Raji (cell line): ENCODE data around the gene KIAA0232.

Experiments used
- POLR2A ChIP-seq: IDR thresholded peaks from 2 replicates; pipeline ENCODE4 v1.6.1; 2011; ENCODE audit warnings: low read depth, low read length, control low read depth; ENCODE audit not compliant: insufficient read depth

KIAA0232 gene

DNA sequence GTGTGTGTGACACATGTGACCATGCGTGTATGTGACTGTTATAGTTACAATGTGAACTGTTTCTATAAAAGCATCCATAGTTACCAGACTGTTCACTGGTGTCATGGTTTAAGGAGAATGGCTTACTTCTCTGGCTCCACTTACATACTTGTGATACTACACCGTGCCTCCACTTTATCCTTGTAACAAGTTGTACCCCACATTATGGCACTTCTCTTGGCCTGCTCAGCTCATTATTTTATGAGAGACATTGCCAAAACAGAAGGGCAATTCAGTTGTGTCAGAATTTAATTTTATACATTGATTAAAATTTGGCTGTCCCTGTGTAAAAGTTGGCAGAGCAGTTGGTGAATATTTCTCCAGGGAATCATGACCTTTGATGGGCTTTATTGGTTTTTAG lies 64.7 kb downstream of the KIAA0232 start:
- no peak for TF ChIP-seq POLR2A

DNA sequence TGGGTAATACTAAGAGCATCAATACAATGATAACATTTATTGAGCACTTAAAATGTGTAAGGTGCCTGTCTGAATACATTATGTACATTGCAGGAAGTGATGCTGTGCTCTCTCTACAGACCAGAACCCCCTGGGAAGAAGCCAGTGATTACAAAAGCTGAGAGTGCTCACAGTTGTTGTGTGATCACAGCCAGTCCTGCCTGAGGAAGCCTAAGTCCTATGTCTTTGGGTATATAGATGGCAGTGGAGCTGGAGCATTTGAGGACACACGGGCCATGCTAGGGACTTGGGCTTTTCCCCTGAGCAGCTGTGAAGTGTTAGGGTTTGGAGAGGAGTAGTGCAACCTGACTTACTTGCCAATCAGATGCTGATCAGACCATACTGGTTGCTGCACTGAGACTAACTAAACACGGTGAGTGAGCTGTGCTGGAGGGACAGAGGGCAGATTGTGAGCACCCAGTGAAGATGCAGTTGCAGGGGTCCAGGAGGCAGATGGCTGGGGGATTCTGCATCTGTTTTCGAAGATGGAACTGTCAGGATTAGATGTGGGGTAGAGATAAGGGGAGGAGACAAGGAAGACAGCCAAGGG lies 66.3 kb downstream of the KIAA0232 start:
- TF ChIP-seq POLR2A = no peak

DNA sequence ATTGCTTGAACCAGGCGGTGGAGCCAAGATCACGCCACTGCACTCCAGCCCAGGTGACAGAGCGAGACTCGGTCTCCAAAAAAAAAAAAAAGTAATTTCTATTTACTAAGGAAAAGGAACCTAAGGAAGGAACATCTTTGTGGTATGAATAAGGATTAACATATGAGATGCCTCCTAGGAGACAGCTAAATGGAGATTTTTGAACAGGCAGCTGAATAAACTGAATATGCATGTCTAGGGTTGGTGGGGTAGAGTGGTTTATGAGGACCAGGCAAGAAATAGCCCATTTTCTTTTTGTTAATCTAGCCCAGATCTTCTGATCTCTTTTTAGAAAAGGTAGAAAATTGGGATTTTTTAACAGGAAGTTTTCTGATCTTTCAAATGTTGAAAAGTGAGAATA lies 67.2 kb downstream of the KIAA0232 start:
- TF ChIP-seq POLR2A = no peak

DNA sequence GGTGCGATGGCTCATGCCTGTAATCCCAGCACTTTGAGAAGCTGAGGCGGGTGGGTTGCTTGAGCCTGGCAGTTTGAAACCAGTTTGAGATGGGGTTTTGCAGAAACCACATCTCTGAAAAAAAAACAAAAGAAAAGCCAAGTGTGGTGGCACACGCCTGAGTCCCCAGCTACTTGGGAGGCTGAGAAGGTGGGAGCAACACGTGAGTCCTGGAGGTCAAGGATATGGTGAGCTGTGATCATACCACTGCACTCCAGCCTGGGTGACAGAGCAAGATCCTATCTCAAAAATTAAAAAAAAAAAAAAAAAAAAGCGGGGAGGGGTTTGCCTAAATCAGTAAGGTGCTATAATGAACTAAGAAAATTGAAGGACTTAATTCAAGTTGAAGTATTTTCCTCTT lies 68.9 kb downstream of the KIAA0232 start:
- TF ChIP-seq POLR2A = no peak

DNA sequence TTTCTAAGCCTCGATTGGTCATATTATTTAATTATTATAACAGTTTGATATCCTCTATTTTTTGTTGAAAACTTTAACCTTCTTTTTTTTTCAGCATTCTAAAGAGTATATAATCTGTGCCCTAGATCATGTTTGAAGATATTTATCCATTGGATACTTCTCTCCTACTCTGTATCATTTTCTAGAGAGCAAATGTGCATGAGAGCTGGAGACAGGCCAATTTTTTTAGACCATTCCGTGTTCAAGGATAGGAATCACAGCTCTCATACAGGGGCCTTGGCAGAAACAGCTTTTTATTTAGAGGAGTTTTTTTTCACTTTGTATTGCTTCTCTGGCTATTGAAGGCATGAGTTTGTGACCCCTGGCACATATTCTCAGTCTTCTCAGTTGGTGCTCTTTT lies 69.4 kb downstream of the KIAA0232 start:
- TF ChIP-seq POLR2A = no peak

DNA sequence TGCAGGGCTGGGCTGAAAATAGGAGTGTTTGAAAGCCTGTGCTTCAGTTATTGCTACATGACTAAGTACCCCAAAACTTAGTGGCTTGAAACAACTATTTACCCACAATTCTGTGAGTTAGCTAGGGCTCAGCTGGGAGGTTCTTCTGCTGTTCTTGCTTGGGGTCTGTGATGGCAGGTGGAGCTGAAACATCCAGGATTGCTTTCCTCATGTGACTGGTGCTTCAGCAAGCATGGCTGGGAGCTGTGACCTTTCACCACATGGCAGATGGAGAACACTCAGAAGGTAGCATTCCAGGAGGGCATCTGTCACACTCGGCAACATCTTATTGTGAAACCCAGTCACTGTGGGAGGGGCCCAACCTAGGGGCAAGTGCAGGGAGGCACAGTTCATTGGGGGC lies 70.1 kb downstream of the KIAA0232 start:
- no peak for TF ChIP-seq POLR2A

DNA sequence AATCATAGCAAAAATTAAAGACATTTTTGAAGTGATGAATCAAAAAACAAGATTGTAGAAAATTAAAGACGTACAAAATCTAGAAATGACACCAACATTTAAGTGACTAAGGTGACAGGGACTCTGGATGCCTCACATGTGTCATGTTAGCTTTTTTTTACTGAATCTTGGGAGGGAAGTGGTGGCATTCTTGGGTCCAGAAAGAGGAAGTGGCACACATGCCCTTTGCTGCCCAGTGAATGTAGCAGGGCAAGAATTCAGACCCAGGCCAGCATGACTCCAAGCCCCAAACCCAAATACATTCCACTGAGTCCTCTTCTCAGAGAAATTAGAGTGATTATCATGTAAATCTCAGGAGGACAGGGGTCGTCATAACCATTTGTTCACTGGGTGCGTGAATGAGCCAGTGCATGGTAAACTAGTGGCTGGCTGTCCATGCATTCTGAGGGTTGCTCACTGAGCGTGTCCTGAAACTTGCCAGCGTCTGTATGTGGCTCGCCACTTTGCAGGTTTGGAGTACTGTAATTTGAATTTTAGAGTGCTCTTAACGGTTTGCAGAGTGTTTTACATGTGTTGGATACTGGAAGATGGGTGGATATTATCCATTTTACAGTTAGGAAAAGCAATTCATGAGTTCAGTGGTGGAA lies 71.7 kb downstream of the KIAA0232 start:
- no peak for TF ChIP-seq POLR2A

DNA sequence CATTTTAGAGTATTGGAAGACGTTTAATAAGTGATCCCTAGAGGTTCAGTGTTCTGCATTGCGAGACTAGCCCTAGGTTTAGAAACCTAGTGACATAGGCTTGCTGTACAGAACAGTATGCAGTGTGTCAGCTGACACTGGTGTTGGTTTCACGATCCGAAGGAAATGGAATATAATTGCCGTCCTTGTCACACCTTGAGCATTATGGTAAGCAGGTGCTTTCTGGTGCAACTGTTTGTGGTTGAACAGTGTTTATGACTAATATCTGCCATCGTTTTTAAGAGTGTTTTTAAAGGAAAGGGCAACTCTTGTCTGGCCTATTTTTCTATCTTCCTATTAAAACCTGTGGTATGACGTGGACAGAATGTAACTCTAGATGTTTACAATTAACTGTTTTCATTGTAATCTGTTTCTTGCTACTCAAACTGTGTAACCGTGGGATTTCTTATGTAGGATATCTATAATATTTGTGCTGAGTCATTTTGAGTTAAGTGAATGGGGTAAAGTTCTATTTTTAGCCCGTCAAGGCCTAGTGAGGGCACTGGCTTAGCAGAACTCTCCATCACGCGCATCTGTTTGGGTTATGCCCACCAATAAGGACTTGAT lies 73.3 kb downstream of the KIAA0232 start:
- TF ChIP-seq POLR2A = no peak

DNA sequence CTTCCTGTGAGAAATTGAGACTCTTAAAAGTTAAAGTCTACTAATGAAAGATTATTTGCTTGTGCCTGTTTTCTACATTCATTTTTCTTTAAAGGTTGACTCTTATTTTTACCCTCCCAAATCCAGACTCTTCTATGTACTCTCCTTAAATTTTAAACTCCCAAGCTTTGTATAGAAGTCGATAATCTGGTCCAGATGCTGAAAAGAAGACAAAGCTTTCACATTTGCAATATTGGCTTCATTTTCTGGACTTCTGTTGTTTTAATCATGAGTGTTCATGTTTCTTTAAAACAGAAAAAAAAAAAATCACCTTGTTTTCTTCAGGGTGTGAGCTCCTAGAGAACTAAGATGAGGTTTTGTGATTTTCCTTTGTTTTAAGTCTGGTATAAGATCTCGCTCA lies 73.9 kb downstream of the KIAA0232 start:
- no peak for TF ChIP-seq POLR2A

DNA sequence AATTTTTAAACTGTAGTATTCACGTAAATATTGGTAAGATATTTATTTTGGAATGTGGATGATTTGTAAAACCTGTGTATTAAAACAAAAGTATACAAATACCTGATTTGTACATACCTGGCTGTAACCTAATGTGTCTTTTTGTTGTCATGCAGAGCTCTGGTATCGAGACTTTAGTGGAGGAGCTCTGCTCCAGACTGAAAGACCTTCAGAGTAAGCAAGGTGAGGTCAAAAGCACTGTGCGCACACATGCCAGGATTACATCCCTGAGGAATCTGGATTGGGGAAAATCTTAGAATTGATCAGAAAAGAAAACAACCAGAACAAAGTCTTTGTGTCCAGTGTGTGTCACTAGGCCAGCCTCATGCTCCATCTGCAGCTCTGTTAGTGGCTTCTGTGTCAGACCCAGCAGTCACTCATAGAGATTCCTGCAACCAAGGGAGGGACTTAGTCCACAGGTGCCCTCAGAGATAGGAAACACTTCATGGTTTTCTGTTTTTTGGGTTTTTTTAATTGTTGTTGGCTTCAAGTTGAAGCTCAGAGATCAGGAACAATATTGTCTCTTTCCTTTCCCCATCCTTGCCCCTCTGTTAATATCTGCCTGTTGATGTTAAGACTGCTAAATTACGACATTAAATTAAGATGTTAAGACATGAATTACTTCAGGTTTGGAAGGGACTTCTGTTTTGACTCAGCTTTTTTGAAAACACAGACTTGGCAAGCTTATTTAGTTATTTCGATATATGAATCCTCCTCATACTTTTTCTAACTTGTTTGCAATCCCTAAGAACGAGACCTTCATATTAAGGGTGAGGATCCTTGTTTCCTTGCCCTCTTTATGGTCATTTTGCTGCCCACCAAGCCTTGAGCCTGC lies 74.7 kb downstream of the KIAA0232 start:
- no peak for TF ChIP-seq POLR2A

DNA sequence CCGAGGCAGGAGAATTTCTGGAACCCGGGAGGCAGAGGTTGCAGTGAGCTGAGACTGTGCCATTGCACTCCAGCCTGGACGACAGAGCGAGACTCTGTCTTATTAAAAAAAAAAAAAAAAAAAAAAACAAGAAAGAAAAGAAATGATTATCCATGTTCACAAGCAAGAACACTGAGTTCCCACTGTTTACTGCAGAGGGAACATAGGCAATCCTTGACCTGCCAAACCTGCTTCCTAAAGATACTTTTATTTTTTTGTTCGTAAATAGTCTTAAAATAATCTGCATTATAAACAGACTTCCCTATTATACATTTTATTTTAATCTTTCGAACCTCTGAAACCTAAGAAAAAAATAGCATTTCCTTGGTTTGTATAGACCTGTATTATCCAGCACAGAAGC lies 76.5 kb downstream of the KIAA0232 start:
- TF ChIP-seq POLR2A = no peak

DNA sequence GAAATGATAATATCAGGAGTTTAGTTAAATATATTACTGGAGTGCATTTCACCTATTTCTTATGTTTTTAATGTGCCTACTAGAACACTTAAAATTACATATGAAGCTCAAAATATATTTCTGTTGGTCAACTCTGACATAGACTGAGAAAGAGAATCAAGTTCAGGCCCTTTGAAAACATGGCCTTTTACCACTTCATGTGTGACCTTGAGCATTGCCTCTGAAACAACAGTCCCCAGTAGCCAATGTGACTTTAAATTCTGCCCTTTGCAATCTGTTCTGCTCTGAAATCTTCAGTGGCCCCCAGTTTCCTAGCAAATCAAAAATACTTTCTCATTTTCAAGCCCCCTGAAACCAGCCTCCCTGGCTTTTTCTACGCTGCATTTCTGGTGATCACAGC lies 77.0 kb downstream of the KIAA0232 start:
- no peak for TF ChIP-seq POLR2A

DNA sequence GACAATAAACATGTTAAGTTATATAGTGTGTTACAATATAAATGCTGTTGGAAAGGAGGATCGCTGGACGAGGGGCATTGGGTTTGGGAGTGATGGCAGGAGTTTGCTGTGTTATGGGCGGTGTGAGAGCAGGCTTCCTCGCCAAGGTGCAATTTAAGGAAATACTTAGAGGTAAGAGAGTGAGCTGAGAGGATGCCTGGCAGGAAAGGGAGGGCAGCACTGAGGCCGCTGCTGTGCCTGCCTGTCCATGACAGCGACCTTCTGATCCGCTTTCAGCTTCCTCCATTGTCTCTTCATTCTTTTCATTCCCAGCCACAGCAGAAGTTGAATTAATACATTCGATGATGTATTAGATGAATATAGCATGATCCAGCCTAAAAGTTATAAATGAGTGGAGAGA lies 85.9 kb downstream of the KIAA0232 start:
- TF ChIP-seq POLR2A = no peak

DNA sequence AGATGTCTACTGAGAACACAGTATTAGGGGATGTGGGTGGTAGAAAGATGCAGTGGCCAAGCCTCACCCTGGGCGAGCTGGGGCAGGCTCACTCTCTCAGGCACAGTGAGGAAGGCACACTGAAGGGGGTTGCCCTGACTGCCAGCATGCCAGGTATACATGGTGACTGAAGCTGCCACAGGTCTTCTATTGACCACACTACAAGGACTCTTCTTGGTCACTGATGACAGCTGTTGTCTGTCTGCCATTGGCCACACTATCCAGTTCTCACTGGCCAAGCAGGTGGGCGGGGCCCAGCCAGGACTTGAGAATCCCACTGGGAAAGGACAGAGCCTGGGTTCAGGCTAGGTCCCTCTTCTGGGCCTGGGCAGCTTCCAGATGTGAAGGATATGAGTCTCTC lies 87.4 kb downstream of the KIAA0232 start:
- no peak for TF ChIP-seq POLR2A

DNA sequence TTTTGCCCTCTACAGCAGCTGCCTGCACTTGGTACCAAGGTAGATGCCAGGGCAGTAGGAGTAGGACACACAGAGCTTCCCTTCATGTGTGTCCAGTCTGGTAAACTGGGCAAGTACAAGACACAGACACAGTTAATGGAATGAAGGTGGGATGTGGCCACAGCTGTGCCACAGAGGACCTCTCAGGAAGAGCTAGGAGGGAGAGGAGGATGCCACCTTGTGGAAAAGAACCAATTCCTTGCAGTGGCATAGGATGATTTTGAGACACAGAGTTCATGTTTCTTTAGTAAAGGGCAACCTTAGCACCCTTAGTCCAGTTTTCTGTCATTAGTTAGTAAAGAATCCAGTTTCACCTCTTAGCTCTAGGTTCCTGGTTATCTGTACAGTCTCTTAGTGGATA lies 90.8 kb downstream of the KIAA0232 start:
- TF ChIP-seq POLR2A = no peak
